ENCODE results near the gene DPF3. TPM values are rescaled to one million over a fixed set of nuclear protein-coding genes. Genes with fewer than 3 reads are reported as not detected.

Gene DPF3
- total RNA-seq, 1 experiment from 2014 or later = 0.31 TPM

- no peak for TF ChIP-seq FOXK1 (CRISPR knock-in tag; IDR thresholded peaks at IDR 0.05)
- no peak for TF ChIP-seq ETV6 (CRISPR knock-in tag; IDR thresholded peaks at IDR 0.05)
- TF ChIP-seq TEAD4 (CRISPR knock-in tag; IDR thresholded peaks at IDR 0.05) = no peak
- no peak for TF ChIP-seq SOX15 (CRISPR knock-in tag; IDR thresholded peaks at IDR 0.05)
- no peak for TF ChIP-seq ELF4 (CRISPR knock-in tag; IDR thresholded peaks at IDR 0.05; ENCODE audit: low read depth)
- TF ChIP-seq, protein P1, sequence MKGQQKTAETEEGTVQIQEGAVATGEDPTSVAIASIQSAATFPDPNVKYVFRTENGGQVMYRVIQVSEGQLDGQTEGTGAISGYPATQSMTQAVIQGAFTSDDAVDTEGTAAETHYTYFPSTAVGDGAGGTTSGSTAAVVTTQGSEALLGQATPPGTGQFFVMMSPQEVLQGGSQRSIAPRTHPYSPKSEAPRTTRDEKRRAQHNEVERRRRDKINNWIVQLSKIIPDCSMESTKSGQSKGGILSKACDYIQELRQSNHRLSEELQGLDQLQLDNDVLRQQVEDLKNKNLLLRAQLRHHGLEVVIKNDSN (CRISPR knock-in tag; IDR thresholded peaks at IDR 0.05) = no peak
Observed at GRCh38 chr14:72582582-72582981, 311.3 kb downstream of the DPF3 start (continued).

GRCh38 chr14:72578514-72578913, 315.4 kb downstream of the DPF3 start:
- H3K4me1 Mint-ChIP-seq = peaks cover 2% of the 10 kb centered on the region; the same call in 1 of the 2 replicates
- ChIA-PET CTCF (no interaction called here), POLR2A (no interaction called here)
- H3K4me3 Mint-ChIP-seq = no peak overlapping the region
- no peak overlapping the region for H3K27ac Mint-ChIP-seq
- peaks cover 6% of the 10 kb centered on the region; the same call in 1 of the 2 replicates for H3K9me3 Mint-ChIP-seq
- TF ChIP-seq JUN (CRISPR knock-in tag; IDR thresholded peaks at IDR 0.05) (no peak), TCF7 (CRISPR knock-in tag; IDR thresholded peaks at IDR 0.05; ENCODE audit: low read depth) (no peak), ELF4 (CRISPR knock-in tag; IDR thresholded peaks at IDR 0.05; ENCODE audit: low read depth) (no peak), ATF3 (CRISPR knock-in tag; conservative IDR thresholded peaks at IDR 0.05) (no peak), ZNF219 (CRISPR knock-in tag; IDR thresholded peaks at IDR 0.05; ENCODE audit: borderline replicate concordance) (no peak)
- TF ChIP-seq, protein P1 (CRISPR knock-in tag; IDR thresholded peaks at IDR 0.05) = no peak
- TF ChIP-seq, protein P2, sequence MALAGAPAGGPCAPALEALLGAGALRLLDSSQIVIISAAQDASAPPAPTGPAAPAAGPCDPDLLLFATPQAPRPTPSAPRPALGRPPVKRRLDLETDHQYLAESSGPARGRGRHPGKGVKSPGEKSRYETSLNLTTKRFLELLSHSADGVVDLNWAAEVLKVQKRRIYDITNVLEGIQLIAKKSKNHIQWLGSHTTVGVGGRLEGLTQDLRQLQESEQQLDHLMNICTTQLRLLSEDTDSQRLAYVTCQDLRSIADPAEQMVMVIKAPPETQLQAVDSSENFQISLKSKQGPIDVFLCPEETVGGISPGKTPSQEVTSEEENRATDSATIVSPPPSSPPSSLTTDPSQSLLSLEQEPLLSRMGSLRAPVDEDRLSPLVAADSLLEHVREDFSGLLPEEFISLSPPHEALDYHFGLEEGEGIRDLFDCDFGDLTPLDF (CRISPR knock-in tag; IDR thresholded peaks at IDR 0.05) = no peak
- ATAC-seq (no peak), DNase-seq (ENCODE audit: low spot score) (no peak)
- no peaks in the 10 kb centered on the region for H3K36me3 Mint-ChIP-seq
- peaks cover 2% of the 10 kb centered on the region; the same call in 1 of the 2 replicates for H3K27me3 Mint-ChIP-seq (ENCODE audit: low read depth)

DNA sequence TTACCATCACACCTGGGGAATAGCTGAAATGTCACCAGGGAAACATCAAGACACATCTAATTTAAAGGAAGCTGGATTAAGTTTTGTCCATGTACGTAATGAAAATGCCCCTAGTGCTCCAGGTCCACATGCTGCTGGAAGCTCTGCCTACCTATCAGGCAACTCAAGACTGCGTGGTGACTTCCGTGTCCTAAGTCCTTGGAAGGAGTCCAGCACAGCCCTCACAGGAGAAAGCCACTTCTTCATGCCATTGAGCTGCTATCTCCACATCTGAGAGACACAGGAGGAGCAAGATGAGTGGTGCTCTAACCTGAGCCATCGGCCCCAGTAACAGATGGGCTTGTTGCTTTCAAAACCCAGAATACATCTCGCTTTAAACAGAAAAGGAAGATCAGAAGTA, 316.4 kb downstream of the DPF3 start:
- Mint-ChIP-seq H3K9me3 (peaks cover 6% of the 10 kb centered on the region; the same call in 1 of the 2 replicates), H3K27me3 (ENCODE audit: low read depth) (peaks cover 2% of the 10 kb centered on the region; the same call in 1 of the 2 replicates), H3K36me3 (no peaks in the 10 kb centered on the region), H3K4me1 (peaks cover 2% of the 10 kb centered on the region; the same call in 1 of the 2 replicates), H3K27ac (no peak overlapping the region), H3K4me3 (no peak overlapping the region)
- ATAC-seq = no peak
- DNase-seq (ENCODE audit: low spot score) = no peak
- POLR2A ChIA-PET = no interaction called here
- CTCF ChIA-PET = interaction anchor here (1.2 kb wide), 1 partner anchor 21 kb away, joined by 3 read pairs; no protein-coding TSS in a partner anchor
- TF ChIP-seq ZNF317 (CRISPR knock-in tag; IDR thresholded peaks at IDR 0.05; ENCODE audit: borderline replicate concordance, low read depth) (no peak), ATF2 (CRISPR knock-in tag; IDR thresholded peaks at IDR 0.05; ENCODE audit: borderline replicate concordance, low read depth) (no peak), SMAD3 (CRISPR knock-in tag; IDR thresholded peaks at IDR 0.05; ENCODE audit: borderline replicate concordance) (no peak), CREB1 (CRISPR knock-in tag; IDR thresholded peaks at IDR 0.05) (no peak), NR3C1 (CRISPR knock-in tag; conservative IDR thresholded peaks at IDR 0.05; ENCODE audit: low read depth) (no peak), NR1H2 (CRISPR knock-in tag; IDR thresholded peaks at IDR 0.05) (no peak), GTF2I (CRISPR knock-in tag; conservative IDR thresholded peaks at IDR 0.05) (no peak), ZNF232 (CRISPR knock-in tag; IDR thresholded peaks at IDR 0.05) (no peak), ZNF396 (CRISPR knock-in tag; IDR thresholded peaks at IDR 0.05; ENCODE audit: borderline replicate concordance) (no peak), TEAD4 (CRISPR knock-in tag; IDR thresholded peaks at IDR 0.05) (no peak)
- TF ChIP-seq, protein P3, sequence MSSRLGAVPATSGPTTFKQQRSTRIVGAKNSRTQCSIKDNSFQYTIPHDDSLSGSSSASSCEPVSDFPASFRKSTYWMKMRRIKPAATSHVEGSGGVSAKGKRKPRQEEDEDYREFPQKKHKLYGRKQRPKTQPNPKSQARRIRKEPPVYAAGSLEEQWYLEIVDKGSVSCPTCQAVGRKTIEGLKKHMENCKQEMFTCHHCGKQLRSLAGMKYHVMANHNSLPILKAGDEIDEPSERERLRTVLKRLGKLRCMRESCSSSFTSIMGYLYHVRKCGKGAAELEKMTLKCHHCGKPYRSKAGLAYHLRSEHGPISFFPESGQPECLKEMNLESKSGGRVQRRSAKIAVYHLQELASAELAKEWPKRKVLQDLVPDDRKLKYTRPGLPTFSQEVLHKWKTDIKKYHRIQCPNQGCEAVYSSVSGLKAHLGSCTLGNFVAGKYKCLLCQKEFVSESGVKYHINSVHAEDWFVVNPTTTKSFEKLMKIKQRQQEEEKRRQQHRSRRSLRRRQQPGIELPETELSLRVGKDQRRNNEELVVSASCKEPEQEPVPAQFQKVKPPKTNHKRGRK (CRISPR knock-in tag; IDR thresholded peaks at IDR 0.05; ENCODE audit: borderline replicate concordance) = no peak
- TF ChIP-seq, protein P4, sequence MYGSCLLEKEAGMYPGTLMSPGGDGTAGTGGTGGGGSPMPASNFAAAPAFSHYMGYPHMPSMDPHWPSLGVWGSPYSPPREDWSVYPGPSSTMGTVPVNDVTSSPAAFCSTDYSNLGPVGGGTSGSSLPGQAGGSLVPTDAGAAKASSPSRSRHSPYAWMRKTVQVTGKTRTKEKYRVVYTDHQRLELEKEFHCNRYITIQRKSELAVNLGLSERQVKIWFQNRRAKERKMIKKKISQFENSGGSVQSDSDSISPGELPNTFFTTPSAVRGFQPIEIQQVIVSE (CRISPR knock-in tag; IDR thresholded peaks at IDR 0.05; ENCODE audit: borderline replicate concordance) = no peak
- TF ChIP-seq, protein P5, sequence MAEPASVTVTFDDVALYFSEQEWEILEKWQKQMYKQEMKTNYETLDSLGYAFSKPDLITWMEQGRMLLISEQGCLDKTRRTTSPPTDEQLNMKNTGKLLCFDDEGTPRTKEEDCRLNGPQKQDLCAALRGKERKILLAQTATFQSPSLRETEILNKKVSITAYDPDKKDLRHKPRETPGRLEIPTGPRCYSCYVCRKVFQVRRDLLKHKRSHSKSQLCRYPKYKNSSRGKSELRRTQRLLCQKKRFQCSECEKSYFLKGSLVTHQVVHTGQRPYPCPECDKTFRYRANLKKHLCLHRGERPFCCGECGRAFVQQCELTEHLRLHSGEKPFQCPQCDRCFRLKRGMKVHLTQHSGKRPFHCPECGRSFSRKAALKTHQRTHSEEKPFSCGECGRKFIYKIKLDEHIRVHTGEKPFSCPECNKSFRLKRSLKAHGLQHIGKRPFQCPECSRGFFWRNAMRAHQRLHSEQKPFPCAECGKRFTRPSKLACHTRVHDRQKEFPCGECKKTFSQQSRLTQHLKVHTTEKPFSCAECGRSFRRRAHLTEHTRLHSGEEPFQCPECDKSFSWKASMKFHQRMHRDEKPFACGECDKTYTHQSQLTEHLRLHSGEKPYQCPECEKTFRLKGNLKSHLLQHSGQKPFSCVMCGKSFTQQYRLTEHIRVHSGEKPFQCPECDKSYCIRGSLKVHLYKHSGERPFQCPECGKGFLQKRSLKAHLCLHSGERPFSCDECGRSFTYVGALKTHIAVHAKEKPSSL (CRISPR knock-in tag; conservative IDR thresholded peaks at IDR 0.05) = no peak
- TF ChIP-seq, protein P6, sequence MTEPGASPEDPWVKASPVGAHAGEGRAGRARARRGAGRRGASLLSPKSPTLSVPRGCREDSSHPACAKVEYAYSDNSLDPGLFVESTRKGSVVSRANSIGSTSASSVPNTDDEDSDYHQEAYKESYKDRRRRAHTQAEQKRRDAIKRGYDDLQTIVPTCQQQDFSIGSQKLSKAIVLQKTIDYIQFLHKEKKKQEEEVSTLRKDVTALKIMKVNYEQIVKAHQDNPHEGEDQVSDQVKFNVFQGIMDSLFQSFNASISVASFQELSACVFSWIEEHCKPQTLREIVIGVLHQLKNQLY (CRISPR knock-in tag; IDR thresholded peaks at IDR 0.05) = no peak
